Glomerular visceral epithelial cell (primary cell): ENCODE measurements around the gene GRB7.
"Not testable (repeated sequence)": the region's sequence is repeated elsewhere in the genome, so short reads cannot be mapped to it uniquely, and the experiment has no call there.

Source experiments
- DNase-seq: peaks from one replicate; pipeline ENCODE4 v3.0.0-alpha.2; 2016; ENCODE audit errors: extremely low spot score

Gene GRB7

GRCh38 chr17:39751016-39751543, 13.3 kb downstream of the GRB7 start:
- no peak for DNase-seq

GRCh38 chr17:39751637-39752036, 13.9 kb downstream of the GRB7 start:
- DNase-seq: no peak

- no peak for DNase-seq
Observed at GRCh38 chr17:39752241-39752881, 14.6 kb downstream of the GRB7 start.

- peak; percentile 31 for DNase-seq
Observed at GRCh38 chr17:39753514-39754160, 15.9 kb downstream of the GRB7 start.

GRCh38 chr17:39754161-39754957, 16.6 kb downstream of the GRB7 start:
- peak; percentile 97 for DNase-seq

GRCh38 chr17:39754958-39755553, 17.3 kb downstream of the GRB7 start:
- DNase-seq: no peak

- DNase-seq: peak; percentile 41
Observed at GRCh38 chr17:39755554-39756379, 18.0 kb downstream of the GRB7 start.

GRCh38 chr17:39756380-39757079, 18.8 kb downstream of the GRB7 start:
- DNase-seq: no peak

- no peak for DNase-seq
Observed at GRCh38 chr17:39757176-39757662, 19.5 kb downstream of the GRB7 start.

GRCh38 chr17:39757931-39758873, 20.5 kb downstream of the GRB7 start:
- peak; percentile 75 for DNase-seq

- DNase-seq: no peak
Observed at GRCh38 chr17:39759204-39759603, 21.5 kb downstream of the GRB7 start.

GRCh38 chr17:39761861-39762496, 24.2 kb downstream of the GRB7 start:
- DNase-seq: no peak

GRCh38 chr17:39763051-39763820, 25.5 kb downstream of the GRB7 start:
- peak; percentile 47 for DNase-seq

- not testable (repeated sequence) for DNase-seq
Observed at GRCh38 chr17:39764171-39764570, 26.4 kb downstream of the GRB7 start.

- DNase-seq: no peak
Observed at GRCh38 chr17:39765175-39765574, 27.4 kb downstream of the GRB7 start.

- no peak for DNase-seq
Observed at GRCh38 chr17:39765766-39766165, 28.0 kb downstream of the GRB7 start.

GRCh38 chr17:39767147-39767546, 29.4 kb downstream of the GRB7 start:
- no peak for DNase-seq

GRCh38 chr17:39769974-39770587, 32.3 kb downstream of the GRB7 start:
- peak; percentile 68 for DNase-seq
